Neural cell (in vitro differentiated cells): Measurements from ENCODE around the gene MEN1.

ENCODE experiments used
- CTCF ChIP-seq: fragments of 450-650 bp; IDR thresholded peaks from 2 replicates; pipeline ENCODE4 v1.5.1; 2014; ENCODE audit warnings: antibody characterized with exemption, mild to moderate bottlenecking, moderate library complexity; ENCODE audit not compliant: poor library complexity, severe bottlenecking
- POLR2AphosphoS5 ChIP-seq: IDR thresholded peaks from 2 replicates; pipeline ENCODE4 v1.6.1; 2012
- SMC3 ChIP-seq: fragments of 450-650 bp; conservative IDR thresholded peaks from 2 replicates; pipeline ENCODE4 v1.6.1; 2014; ENCODE audit warnings: antibody characterized with exemption, mild to moderate bottlenecking, moderate library complexity; ENCODE audit not compliant: poor library complexity

- TF ChIP-seq SMC3 (no peak), CTCF (no peak), POLR2AphosphoS5 (no peak)
These were observed 45.6 kb downstream of the MEN1 start for GRCh38 chr11:64764753-64765152.
